Gastrocnemius medialis (tissue), 4 donors: ENCODE data around the gene PLEKHA5.

Experiments
- POLR2A ChIP-seq, 2 donors: fragments of 450-650 bp; IDR thresholded peaks; one replicate each; pipeline ENCODE4 v1.6.1; 2017; ENCODE audit warnings: antibody characterized with exemption in 2 of 2, mild to moderate bottlenecking in 2 of 2, moderate library complexity in 2 of 2
- TF ChIP-seq, protein P1 (sequence below), 5 experiments: fragments of 450-650 bp in 3 of 5; fragments of 200-600 bp in 2 of 5; sonication (generic) in 2 of 5; IDR thresholded peaks in 4 of 5; conservative IDR thresholded peaks in 1 of 5; 1 replicate in 4 of 5; 2 replicates in 1 of 5; pipeline ENCODE4 v1.5.1; 2016 to 2019; ENCODE audit warnings: antibody characterized with exemption in 5 of 5, mild to moderate bottlenecking in 3 of 5, moderate library complexity in 3 of 5

DNA sequence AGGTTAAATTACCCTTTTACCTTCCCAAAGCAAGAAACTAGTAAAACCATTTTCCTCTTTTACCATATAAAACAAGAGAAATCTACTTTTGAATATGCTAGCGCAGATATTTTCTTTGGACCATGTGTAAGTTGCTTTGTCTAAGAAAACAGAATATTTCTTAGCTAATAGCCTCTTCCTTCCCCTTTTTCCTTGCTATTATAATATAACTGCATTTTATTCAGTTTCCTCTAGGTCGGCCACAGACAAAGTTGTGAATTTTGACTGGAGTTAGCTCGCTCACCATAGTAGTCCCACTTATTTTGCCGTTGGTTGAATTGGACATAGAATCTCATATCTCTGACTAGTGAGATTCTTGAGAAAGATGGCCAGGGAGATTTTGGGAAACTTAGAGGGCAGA, 115.6 kb downstream of the PLEKHA5 start:
- no peak for TF ChIP-seq POLR2A (IDR thresholded peaks at IDR 0.05)
- TF ChIP-seq, protein P1, sequence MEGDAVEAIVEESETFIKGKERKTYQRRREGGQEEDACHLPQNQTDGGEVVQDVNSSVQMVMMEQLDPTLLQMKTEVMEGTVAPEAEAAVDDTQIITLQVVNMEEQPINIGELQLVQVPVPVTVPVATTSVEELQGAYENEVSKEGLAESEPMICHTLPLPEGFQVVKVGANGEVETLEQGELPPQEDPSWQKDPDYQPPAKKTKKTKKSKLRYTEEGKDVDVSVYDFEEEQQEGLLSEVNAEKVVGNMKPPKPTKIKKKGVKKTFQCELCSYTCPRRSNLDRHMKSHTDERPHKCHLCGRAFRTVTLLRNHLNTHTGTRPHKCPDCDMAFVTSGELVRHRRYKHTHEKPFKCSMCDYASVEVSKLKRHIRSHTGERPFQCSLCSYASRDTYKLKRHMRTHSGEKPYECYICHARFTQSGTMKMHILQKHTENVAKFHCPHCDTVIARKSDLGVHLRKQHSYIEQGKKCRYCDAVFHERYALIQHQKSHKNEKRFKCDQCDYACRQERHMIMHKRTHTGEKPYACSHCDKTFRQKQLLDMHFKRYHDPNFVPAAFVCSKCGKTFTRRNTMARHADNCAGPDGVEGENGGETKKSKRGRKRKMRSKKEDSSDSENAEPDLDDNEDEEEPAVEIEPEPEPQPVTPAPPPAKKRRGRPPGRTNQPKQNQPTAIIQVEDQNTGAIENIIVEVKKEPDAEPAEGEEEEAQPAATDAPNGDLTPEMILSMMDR (IDR thresholded peaks at IDR 0.05 in 4 of 5, conservative IDR thresholded peaks at IDR 0.05 in 1 of 5), result no peak
